HG02678 (cell line): ENCODE data around the gene ZMYM4.

ENCODE experiments used
- ATAC-seq: cut with Tn5 transposase; IDR thresholded peaks from one replicate; pipeline ENCODE4 v1.9.1; 2021; ENCODE audit warnings: mild to moderate bottlenecking, moderate library complexity; ENCODE audit not compliant: unreplicated experiment

ZMYM4 gene

DNA sequence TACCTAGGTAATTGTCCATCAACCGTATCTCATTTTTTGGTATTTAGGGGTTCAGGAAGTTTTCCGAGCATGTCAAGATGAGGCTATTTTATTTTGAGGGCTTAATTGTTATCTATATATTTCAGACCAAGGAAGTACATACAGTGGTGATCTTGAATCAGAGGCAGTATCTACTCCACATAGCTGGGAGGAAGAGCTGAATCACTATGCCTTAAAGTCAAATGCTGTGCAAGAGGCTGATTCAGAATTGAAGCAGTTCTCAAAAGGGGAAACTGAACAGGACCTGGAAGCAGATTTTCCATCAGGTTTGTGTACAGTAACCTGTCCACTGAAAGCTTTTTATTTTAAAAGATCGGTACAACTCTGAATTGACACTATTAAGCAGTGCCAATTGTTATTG, 130.2 kb downstream of the ZMYM4 start:
- ATAC-seq = no peak

DNA sequence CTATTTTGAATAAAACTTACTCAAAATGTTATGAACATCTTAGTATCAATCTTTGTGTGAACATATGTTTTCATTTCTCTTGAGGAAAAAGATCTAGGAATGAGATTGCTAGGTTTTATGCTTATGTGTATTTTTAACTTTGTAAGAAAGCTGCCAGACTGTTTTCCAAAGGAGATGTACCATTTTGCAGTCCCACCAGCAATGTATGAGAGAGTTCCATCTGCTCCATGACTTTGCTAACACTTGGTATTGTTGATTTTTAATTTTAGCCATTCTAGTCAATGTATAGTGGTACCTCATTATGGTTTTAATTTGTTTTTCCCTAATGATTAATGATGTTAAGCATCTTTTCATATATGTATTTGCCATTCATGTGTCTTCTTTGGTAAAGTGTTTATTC, 132.5 kb downstream of the ZMYM4 start:
- no peak for ATAC-seq

GRCh38 chr1:35406103-35406502, 137.6 kb downstream of the ZMYM4 start:
- ATAC-seq = no peak

DNA sequence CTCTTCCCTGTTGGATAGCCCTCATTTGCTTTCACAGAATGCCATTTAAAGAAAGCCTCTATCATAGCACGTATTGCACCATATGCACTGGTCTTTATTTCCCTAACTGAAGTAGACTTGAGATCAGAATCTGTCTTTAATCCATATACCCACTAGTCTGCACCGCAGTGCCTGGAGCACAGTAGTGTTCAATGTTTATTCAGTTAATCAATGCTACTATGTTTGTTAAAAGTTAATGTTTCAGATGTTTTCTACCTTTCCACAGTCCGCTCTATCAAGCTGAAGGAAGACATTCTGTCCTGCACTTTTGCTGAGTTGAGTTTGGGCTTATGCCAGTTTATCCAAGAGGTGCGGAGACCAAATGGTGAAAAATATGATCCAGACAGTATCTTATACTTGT, 139.2 kb downstream of the ZMYM4 start:
- ATAC-seq = no peak

- ATAC-seq = no peak
These were observed 140.4 kb downstream of the ZMYM4 start for GRCh38 chr1:35408925-35409324.

DNA sequence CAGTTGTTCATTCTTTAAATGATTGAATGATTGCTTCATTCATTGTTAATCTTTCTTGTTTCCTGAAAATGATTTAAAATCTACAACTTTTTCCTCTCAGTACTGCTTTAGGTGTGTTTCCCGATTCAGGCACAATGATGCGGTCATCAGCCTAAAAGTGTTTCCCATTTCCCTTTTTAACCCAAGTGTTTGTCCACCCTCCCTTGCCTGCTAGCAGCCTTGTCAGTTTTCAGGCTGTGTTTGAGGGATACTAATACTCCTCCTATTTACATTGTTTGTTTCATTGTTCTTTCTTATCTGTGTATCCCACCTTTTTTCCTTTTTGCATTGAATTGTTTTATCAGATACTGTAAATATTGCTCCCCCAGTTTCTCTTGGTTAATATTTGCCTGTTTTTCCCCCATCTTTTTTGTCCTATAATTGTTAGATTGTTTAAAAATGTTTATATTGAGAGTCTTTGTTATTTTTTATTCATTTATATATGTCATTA, 157.6 kb downstream of the ZMYM4 start:
- no peak for ATAC-seq

GRCh38 chr1:35428360-35428759, 159.9 kb downstream of the ZMYM4 start:
- ATAC-seq = no peak

GRCh38 chr1:35430762-35431161, 162.3 kb downstream of the ZMYM4 start:
- no peak for ATAC-seq

DNA sequence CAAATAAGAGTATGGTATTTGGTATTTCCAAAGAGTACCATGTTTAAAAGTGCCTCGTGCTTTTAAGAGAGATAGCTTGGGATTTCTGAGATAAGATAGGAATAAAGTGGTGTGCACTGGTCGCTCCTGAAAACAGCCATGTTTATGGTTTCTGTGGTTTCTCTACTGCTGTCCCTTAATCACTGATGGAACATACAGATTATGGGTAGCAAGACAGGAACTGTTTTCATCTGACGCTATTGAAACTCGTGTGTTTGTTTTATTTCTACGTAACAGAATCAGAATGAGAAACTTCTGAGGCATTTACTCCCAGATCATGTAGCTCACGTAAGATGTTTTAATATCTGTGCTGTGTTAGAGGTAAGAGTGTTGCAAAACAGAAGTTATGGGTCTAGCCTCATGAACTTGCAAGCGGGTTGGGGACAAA, 162.7 kb downstream of the ZMYM4 start:
- ATAC-seq = no peak

DNA sequence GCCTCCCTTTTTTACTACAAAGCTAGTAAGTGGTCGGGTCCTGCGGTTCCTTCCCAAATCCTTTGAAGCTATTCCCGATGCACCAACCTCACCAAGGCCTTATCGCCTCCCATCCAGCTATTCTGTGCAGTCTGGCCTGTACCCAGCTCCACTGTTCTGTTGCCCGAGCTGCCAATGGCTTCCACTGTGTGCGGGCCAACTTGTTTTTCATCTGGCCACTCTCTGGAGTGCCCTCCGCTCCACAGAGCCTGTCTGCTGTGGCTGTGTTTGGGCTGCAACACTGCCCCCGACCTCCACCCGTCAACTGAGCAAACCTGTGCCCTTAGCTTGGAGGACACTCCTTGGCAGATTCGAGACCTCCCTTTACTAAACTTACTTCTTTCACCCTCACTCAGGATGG, 163.7 kb downstream of the ZMYM4 start:
- no peak for ATAC-seq

DNA sequence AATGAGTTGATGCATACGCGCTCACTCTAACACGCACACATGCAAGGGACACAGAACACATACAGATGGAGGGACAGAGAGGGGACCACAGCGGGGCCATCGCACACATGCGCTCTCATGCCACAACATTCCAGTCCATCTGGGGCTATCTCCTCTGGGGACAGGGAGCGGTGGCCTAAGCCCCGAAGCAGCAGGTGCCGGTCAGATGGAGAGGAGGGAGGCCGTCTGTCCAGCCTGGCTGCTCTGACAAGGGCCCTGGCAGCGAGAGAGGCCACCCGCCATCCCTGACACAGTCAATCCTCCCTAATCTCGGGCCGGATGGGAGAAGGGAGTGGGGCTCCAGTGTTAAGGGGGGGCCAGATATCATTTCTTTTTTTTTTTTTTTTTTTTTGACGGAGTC, 165.2 kb downstream of the ZMYM4 start:
- no peak for ATAC-seq

DNA sequence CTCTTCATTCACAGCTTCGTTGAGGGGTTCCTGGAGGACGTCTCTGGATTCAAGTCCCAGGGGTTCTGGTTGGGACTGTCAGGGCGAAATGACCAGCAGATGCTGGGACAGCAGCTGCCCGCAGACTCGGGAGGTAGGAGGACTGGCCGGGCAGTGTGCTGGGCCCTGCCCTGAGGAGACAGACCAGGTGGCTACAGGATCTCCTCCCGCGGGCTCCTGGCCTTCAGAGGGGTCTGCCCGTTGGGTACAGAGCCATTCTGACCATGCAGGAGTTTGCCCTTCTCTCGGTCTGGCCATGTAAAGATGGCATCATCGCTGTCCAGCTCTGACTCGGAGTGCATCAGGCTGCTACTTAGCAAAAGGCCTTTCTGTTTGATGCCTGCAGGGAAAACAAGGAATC, 166.2 kb downstream of the ZMYM4 start:
- ATAC-seq = no peak

GRCh38 chr1:35436078-35436477, 167.6 kb downstream of the ZMYM4 start:
- ATAC-seq = no peak

DNA sequence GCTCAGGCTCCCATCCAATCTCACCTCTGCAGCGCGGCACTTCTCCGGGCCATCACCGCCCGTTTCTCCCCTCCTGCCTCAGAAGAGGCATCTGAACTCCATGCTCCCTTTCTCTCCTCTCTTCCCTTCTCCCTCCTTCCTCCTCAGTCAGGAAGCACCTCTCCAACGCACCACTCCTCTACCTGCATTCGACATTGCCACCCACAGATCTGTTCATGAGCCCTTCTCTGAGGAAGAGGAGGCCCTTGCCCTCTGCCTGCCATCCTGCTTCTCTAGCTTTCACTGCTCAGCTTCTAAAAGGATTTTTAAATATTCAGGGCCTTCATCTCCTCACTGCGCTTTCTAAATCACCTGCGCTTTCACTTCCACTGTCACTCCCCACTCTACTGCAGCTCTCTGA, 168.7 kb downstream of the ZMYM4 start:
- no peak for ATAC-seq

GRCh38 chr1:35439626-35440025, 171.1 kb downstream of the ZMYM4 start:
- no peak for ATAC-seq

DNA sequence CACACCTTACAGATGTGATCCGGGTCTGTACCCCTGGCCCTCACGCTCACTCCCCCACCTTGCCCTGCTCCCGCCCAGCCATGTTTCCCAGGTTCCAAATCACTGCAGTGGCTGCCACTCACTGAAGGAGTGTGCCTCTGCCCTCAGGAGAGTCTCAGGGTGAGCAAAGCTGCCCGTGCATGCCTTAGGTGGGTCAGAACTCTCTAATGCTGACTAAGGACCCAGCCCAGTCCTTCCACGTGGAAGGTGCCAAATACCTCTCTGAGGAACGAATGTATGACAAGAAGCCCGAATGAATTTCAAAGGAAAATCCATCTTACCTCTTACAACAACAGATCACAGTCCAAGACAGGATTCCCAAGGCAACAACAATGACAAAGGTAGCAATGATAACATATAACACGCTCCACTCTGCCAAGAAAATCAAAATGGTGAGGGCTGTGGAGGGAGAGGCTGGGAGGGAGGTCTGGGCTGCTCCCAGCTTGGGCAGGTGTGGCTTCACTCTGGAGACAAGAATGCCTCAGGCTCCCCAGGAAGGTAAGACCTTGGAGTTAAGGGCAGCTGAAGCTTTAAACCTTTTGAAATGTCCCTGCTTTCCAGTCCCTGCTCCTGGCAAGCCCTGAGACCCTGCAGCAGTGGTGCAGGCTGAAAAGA, 173.5 kb downstream of the ZMYM4 start:
- ATAC-seq = no peak

- no peak for ATAC-seq
These were observed 174.2 kb downstream of the ZMYM4 start for GRCh38 chr1:35442734-35443133.

DNA sequence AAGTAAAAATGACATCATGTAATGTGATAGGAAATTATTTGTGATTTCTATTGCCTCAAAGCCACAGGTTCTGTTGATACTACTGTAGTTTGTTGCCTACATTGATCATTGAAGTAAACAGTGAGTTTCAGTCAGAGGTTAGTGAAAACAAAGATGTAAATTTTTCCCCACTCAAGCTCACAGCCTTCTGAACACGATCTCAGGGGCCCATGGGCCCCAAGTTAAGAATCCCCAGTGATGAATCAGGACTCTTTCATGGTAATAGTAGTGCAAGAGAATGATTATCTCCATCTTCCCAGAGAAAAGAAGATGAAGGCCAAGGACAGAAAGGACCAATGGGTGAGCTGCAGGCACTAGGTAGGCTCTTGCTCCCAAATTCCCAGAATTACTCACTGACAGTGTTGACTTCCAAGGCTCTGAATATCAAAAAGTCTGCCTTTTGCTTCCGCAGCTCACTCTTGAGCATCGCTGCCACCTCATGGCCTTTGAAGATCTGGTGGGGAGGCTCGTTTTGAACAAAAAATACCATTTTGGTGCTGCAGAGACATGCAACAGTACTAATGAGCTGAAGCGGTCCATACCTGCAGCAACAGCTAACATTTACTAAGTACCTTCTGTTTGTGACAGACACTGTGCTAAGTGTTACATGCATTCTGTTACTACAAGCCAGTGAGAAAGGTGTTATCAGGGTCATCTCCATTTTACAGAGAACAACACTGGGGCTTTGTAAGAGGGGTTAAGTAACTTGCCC, 175.4 kb downstream of the ZMYM4 start:
- ATAC-seq = no peak

DNA sequence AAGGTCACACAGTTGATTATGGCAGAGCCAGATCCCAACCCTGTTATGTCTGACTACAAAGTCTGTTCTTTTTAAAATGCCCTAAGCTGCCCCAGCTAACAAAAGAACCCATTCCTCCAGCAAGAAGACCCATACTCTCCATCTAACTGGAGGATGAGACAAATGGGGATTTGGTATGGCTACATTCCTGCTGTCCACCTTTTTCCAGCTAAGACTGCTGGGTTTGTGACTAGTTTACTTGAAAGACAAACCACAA, 175.9 kb downstream of the ZMYM4 start:
- ATAC-seq = no peak

DNA sequence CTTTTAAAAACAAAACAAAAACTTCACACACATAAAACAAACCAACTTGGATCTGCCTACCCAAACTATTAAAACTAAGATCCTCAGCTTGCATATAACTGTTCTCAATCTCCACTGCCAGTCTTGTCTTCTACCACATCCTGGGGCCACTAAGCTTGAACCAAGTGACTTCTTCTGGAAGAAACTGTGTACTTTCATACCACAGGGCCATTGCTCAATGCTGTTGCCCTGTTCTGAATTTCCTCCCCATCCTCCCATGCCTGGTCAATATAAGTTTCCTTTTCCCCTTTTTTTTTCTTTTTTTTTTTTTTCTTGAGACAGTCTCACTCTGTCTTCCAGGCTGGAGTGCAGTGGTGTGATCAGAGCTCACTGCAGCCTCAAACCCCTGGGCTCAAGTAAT, 178.8 kb downstream of the ZMYM4 start:
- no peak for ATAC-seq

DNA sequence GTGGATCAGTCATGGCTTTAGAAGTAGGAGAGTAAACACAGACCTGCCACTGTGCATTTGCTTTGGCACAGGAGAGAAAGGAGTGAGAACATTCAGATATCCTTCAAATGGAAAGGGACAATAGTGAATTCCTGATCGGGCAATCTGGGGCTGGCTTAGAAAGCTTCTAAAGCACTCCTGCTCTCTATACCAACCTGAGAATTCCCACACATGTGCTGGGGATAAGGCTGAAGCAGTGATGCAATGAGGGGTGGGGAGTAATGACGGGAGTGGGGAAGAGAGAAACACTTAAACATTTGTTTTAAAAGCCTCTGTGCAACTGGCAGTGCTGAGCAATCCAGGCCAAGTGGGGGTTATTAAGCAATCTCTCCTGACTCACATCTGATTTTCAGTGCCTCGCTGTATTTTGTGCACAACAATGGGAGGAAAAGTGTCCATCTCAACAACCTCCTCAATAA, 179.9 kb downstream of the ZMYM4 start:
- no peak for ATAC-seq

- ATAC-seq = no peak
These were observed 181.0 kb downstream of the ZMYM4 start for GRCh38 chr1:35449334-35450008.
